WTC11 (cell line): ENCODE results near the gene FAM43A. TPM values are rescaled to one million over a fixed set of nuclear protein-coding genes. Genes with fewer than 3 reads are reported as not detected.
A peak's percentile ranks its signal among the peaks of the same experiment; 100 is the strongest.

ENCODE experiments used
- AFF4 ChIP-seq: sonication (generic); formaldehyde crosslinking; IDR thresholded peaks from 2 replicates; pipeline ENCODE4 v1.8.1; 2023; ENCODE audit warnings: mild to moderate bottlenecking, missing genetic modification reagents, borderline replicate concordance
- ATF6 ChIP-seq: sonication (generic); formaldehyde crosslinking; IDR thresholded peaks from 2 replicates; pipeline ENCODE4 v1.8.1; 2023; ENCODE audit warnings: mild to moderate bottlenecking, missing genetic modification reagents
- CTCF ChIP-seq: fragments of 200-600 bp; IDR thresholded peaks from 2 replicates; pipeline ENCODE4 v1.8.0; 2022; ENCODE audit warnings: antibody characterized with exemption
- E2F1 ChIP-seq: sonication (generic); formaldehyde crosslinking; IDR thresholded peaks from 2 replicates; pipeline ENCODE4 v1.8.0; 2022; ENCODE audit warnings: mild to moderate bottlenecking, missing genetic modification reagents
- E2F5 ChIP-seq: sonication (generic); formaldehyde crosslinking; IDR thresholded peaks from 2 replicates; pipeline ENCODE4 v1.8.1; 2022; ENCODE audit warnings: mild to moderate bottlenecking, moderate library complexity, missing genetic modification reagents
- ETV6 ChIP-seq: sonication (generic); formaldehyde crosslinking; IDR thresholded peaks from 2 replicates; pipeline ENCODE4 v1.8.1; 2022; ENCODE audit warnings: mild to moderate bottlenecking, missing genetic modification reagents
- FOXP1 ChIP-seq: sonication (generic); formaldehyde crosslinking; IDR thresholded peaks from 2 replicates; pipeline ENCODE4 v1.8.0; 2022; ENCODE audit warnings: missing genetic modification reagents, mild to moderate bottlenecking, moderate library complexity, borderline replicate concordance
- FOXP4 ChIP-seq: sonication (generic); formaldehyde crosslinking; IDR thresholded peaks from 2 replicates; pipeline ENCODE4 v1.8.0; 2022; ENCODE audit warnings: mild to moderate bottlenecking, missing genetic modification reagents
- GRHL2 ChIP-seq: fragments of 250-450 bp; sonication (Bioruptor Pico); IDR thresholded peaks from 2 replicates; pipeline ENCODE4 v1.8.0; 2022; ENCODE audit warnings: mild to moderate bottlenecking, moderate library complexity; ENCODE audit not compliant: insufficient replicate concordance, severe bottlenecking
- HMGA2 ChIP-seq: fragments of 250-450 bp; sonication (Bioruptor Pico); IDR thresholded peaks from 2 replicates; pipeline ENCODE4 v1.4.0; 2021; ENCODE audit warnings: mild to moderate bottlenecking, moderate library complexity
- IRF1 ChIP-seq: sonication (generic); formaldehyde crosslinking; IDR thresholded peaks from 2 replicates; pipeline ENCODE4 v1.8.0; 2023; ENCODE audit warnings: missing genetic modification reagents
- IRF2 ChIP-seq: sonication (generic); formaldehyde crosslinking; IDR thresholded peaks from 2 replicates; pipeline ENCODE4 v1.8.0; 2022; ENCODE audit warnings: low read depth, missing genetic modification reagents, borderline replicate concordance
- MXD4 ChIP-seq: fragments of 250-450 bp; sonication (Bioruptor Pico); IDR thresholded peaks from 2 replicates; pipeline ENCODE4 v1.8.0; 2021; ENCODE audit warnings: mild to moderate bottlenecking, moderate library complexity, borderline replicate concordance
- NFYB ChIP-seq: sonication (generic); formaldehyde crosslinking; conservative IDR thresholded peaks from 2 replicates; pipeline ENCODE4 v1.8.0; 2022; ENCODE audit warnings: low read depth, missing genetic modification reagents
- NR2C2 ChIP-seq: sonication (generic); formaldehyde crosslinking; IDR thresholded peaks from 2 replicates; pipeline ENCODE4 v1.8.0; 2022; ENCODE audit warnings: mild to moderate bottlenecking, missing genetic modification reagents
- RORB ChIP-seq: fragments of 250-450 bp; sonication (Bioruptor Pico); IDR thresholded peaks from 2 replicates; pipeline ENCODE4 v1.9.0; 2021; ENCODE audit warnings: mild to moderate bottlenecking
- SMAD3 ChIP-seq: sonication (generic); formaldehyde crosslinking; IDR thresholded peaks from 2 replicates; pipeline ENCODE4 v1.8.0; 2022; ENCODE audit warnings: missing genetic modification reagents, mild to moderate bottlenecking, borderline replicate concordance
- SOX15 ChIP-seq: fragments of 250-450 bp; sonication (Bioruptor Pico); IDR thresholded peaks from 2 replicates; pipeline ENCODE4 v1.9.0; 2021; ENCODE audit warnings: mild to moderate bottlenecking
- SP1 ChIP-seq: sonication (generic); formaldehyde crosslinking; conservative IDR thresholded peaks from 2 replicates; pipeline ENCODE4 v1.8.1; 2022; ENCODE audit warnings: missing genetic modification reagents
- TEAD1 ChIP-seq: sonication (generic); formaldehyde crosslinking; IDR thresholded peaks from 2 replicates; pipeline ENCODE4 v1.8.0; 2022; ENCODE audit warnings: mild to moderate bottlenecking, missing genetic modification reagents
- TEAD4 ChIP-seq: sonication (generic); formaldehyde crosslinking; IDR thresholded peaks from 2 replicates; pipeline ENCODE4 v1.8.0; 2022; ENCODE audit warnings: mild to moderate bottlenecking, missing genetic modification reagents
- USF1 ChIP-seq: sonication (generic); formaldehyde crosslinking; IDR thresholded peaks from 2 replicates; pipeline ENCODE4 v1.8.0; 2022; ENCODE audit warnings: mild to moderate bottlenecking, missing genetic modification reagents
- ZBTB21 ChIP-seq: sonication (generic); formaldehyde crosslinking; IDR thresholded peaks from 2 replicates; pipeline ENCODE4 v1.8.1; 2023; ENCODE audit warnings: mild to moderate bottlenecking, missing genetic modification reagents, borderline replicate concordance
- ZNF121 ChIP-seq: sonication (generic); formaldehyde crosslinking; IDR thresholded peaks from 2 replicates; pipeline ENCODE4 v1.8.0; 2023; ENCODE audit warnings: missing genetic modification reagents
- ZNF138 ChIP-seq: sonication (generic); formaldehyde crosslinking; conservative IDR thresholded peaks from 2 replicates; pipeline ENCODE4 v1.8.1; 2022; ENCODE audit warnings: mild to moderate bottlenecking, moderate library complexity, missing genetic modification reagents
- ZNF317 ChIP-seq: sonication (generic); formaldehyde crosslinking; IDR thresholded peaks from 2 replicates; pipeline ENCODE4 v1.8.1; 2023; ENCODE audit warnings: low read depth, mild to moderate bottlenecking, moderate library complexity, missing genetic modification reagents, borderline replicate concordance
- ZNF423 ChIP-seq: fragments of 250-450 bp; sonication (Bioruptor Pico); IDR thresholded peaks from 2 replicates; pipeline ENCODE4 v2.1.2; 2022; ENCODE audit warnings: mild to moderate bottlenecking, moderate library complexity
- total RNA-seq: library from RNA; stranded (reverse); gene quantifications from 3 replicates; pipeline ENCODE4 v1.2.3, GENCODE V29; 2021

Gene FAM43A
- total RNA-seq, 1 experiment from 2014 or later, result 2.6 TPM

GRCh38 chr3:194685718-194686413 is at the start of gene FAM43A (continued):
- TF ChIP-seq AFF4 (no peak), TEAD4 (CRISPR knock-in tag) (no peak), SOX15 (CRISPR knock-in tag) (no peak), NR2C2 (CRISPR knock-in tag) (no peak), ZNF423 (CRISPR knock-in tag) (no peak), ETV6 (CRISPR knock-in tag) (peak; percentile 72; the same call in 1 of the 2 replicates), HMGA2 (CRISPR knock-in tag) (no peak), IRF2 (CRISPR knock-in tag) (no peak), USF1 (CRISPR knock-in tag) (peak; percentile 40), IRF1 (CRISPR knock-in tag) (no peak), ZBTB21 (CRISPR knock-in tag) (no peak), E2F1 (CRISPR knock-in tag) (no peak), GRHL2 (CRISPR knock-in tag) (no peak), FOXP4 (CRISPR knock-in tag) (no peak; the same call in 1 of the 2 replicates), NFYB (CRISPR knock-in tag) (no peak), ATF6 (CRISPR knock-in tag) (no peak), CTCF (no peak), RORB (CRISPR knock-in tag) (no peak), MXD4 (CRISPR knock-in tag) (no peak), ZNF121 (CRISPR knock-in tag) (no peak), ZNF317 (CRISPR knock-in tag) (peak; percentile 57; the same call in 1 of the 2 replicates), SMAD3 (CRISPR knock-in tag) (no peak), SP1 (CRISPR knock-in tag) (no peak), FOXP1 (CRISPR knock-in tag) (peak; percentile 76), ZNF138 (CRISPR knock-in tag) (no peak), E2F5 (CRISPR knock-in tag) (peak; percentile 78), TEAD1 (CRISPR knock-in tag) (peak; percentile 81; the same call in 1 of the 2 replicates)
